Left renal pelvis (tissue), 4 donors: ENCODE data around the gene KIF27. TPM values are rescaled to one million over a fixed set of nuclear protein-coding genes. Genes with fewer than 3 reads are reported as not detected.
"Not testable (repeated sequence)": the region's sequence is repeated elsewhere in the genome, so short reads cannot be mapped to it uniquely, and the experiment has no call there.

Experiments used
- DNase-seq, 4 donors: peaks; one replicate each; pipeline ENCODE4 v3.0.0-alpha.2; 2013; ENCODE audit warnings: low read depth in 4 of 4, low spot score in 3 of 4
- polyA plus RNA-seq, 4 donors: library from polyadenylated mRNA; unstranded; fragments of 120-200 nt; gene quantifications; one replicate each; pipeline ENCODE4 v1.2.1, GENCODE V29; 2013; ENCODE audit not compliant: insufficient read length in 4 of 4

KIF27 gene, protein sequence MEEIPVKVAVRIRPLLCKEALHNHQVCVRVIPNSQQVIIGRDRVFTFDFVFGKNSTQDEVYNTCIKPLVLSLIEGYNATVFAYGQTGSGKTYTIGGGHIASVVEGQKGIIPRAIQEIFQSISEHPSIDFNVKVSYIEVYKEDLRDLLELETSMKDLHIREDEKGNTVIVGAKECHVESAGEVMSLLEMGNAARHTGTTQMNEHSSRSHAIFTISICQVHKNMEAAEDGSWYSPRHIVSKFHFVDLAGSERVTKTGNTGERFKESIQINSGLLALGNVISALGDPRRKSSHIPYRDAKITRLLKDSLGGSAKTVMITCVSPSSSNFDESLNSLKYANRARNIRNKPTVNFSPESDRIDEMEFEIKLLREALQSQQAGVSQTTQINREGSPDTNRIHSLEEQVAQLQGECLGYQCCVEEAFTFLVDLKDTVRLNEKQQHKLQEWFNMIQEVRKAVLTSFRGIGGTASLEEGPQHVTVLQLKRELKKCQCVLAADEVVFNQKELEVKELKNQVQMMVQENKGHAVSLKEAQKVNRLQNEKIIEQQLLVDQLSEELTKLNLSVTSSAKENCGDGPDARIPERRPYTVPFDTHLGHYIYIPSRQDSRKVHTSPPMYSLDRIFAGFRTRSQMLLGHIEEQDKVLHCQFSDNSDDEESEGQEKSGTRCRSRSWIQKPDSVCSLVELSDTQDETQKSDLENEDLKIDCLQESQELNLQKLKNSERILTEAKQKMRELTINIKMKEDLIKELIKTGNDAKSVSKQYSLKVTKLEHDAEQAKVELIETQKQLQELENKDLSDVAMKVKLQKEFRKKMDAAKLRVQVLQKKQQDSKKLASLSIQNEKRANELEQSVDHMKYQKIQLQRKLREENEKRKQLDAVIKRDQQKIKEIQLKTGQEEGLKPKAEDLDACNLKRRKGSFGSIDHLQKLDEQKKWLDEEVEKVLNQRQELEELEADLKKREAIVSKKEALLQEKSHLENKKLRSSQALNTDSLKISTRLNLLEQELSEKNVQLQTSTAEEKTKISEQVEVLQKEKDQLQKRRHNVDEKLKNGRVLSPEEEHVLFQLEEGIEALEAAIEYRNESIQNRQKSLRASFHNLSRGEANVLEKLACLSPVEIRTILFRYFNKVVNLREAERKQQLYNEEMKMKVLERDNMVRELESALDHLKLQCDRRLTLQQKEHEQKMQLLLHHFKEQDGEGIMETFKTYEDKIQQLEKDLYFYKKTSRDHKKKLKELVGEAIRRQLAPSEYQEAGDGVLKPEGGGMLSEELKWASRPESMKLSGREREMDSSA (N-terminal part only)
- 10 to 100 TPM; 11.0 to 23.8 (median 19.7) TPM for polyA plus RNA-seq

DNA sequence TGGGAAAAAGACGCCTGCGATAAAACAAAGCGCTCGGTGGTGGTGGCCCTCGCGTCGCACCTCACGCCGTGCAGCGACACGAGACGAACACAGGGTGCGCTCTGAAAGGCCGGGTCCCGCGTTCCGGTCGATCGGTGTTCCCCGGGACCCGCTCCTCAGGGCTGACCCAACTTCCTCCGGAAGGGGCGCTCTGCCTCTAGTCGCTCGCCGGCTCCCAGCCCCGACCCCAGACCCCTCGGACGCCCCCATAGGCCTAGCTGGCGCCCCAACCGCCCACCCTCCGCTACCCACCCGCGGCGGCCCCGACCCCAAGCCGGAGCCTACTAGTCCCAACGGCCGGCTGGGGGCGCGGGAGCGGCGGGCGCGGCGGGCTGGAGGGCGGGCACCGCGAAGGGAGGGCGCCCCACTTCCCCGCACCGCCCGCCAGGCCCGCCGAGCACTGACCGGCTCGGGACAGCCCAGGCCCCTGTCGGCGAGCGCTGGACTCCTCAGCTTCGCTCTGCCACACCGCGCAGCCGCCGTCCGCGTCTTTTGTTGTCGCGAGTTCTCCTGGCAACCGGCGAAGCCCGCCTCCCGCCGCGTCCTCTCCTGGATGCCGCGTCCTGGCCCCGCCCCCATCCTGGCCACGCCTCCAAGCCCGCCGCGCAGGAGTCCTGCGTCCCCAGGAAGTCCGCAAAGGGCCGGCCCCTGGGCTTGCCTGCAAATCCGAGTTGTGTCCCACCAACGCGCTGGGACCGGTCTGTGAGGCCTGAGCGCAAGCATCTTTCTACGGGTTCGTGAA lies at the start of gene KIF27:
TSS of gene KIF27 (minus strand) at position 506 of the 781 bp plus-strand sequence. CDS start 5,841 bp downstream, outside the sequence.
- DNase-seq = peak; percentile 88 to 95 (median 92)

DNA sequence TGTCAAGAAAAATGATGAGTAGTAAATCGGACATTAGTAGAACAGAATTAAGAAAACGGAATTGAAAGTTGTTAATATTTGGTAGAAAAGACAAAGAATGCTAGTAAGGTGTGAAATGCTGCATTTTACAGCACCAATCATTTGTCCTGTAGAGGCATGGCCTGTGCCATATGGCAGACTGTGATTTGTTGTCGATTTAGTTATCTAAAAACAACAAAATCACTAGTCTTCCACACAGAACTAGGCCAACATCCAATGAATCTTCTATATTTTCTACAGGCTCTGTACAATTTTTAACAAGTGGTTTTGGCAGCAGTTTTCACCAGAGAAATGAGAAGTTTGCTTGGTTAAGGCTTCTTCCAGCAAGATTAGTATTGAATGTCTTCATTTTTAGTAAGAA lies 48.4 kb upstream of the KIF27 start:
- DNase-seq = no peak

DNA sequence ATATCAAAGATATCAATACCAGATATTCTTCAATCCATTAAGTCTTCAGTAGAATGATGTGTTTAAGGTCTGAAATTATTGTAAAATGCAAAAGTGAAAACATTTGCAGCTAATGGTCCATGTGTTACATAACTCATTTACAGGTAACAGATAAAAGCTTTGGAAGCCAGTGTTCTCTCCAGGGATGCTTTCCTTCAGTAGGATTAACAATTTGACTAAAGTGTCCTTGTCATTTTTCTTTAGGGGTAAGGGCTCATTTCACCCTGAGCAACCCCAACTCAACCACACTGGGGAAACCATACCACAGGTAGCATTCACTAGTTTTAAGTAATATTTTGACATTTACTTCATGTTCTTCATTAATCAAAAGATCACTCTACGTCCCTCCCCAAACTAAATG lies 45.8 kb upstream of the KIF27 start:
- DNase-seq = no peak

DNA sequence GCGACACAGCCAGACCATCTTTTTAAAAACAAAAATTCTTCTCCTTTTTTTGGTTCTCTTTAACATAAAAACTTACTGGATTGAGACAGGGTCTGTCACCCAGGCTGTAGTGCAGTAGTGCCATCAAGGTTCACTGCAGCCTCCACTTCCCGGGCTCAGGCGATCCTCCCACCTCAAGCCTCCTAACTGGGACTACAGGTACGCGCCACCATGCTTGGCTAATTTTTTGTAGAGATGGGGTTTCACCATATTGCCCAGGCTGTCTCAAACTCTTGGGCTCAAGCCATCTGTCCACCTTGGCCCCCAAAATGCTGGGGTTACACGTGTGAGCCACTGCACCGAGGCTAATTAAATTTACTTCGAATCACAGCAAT lies 45.0 kb upstream of the KIF27 start:
- DNase-seq = no peak

DNA sequence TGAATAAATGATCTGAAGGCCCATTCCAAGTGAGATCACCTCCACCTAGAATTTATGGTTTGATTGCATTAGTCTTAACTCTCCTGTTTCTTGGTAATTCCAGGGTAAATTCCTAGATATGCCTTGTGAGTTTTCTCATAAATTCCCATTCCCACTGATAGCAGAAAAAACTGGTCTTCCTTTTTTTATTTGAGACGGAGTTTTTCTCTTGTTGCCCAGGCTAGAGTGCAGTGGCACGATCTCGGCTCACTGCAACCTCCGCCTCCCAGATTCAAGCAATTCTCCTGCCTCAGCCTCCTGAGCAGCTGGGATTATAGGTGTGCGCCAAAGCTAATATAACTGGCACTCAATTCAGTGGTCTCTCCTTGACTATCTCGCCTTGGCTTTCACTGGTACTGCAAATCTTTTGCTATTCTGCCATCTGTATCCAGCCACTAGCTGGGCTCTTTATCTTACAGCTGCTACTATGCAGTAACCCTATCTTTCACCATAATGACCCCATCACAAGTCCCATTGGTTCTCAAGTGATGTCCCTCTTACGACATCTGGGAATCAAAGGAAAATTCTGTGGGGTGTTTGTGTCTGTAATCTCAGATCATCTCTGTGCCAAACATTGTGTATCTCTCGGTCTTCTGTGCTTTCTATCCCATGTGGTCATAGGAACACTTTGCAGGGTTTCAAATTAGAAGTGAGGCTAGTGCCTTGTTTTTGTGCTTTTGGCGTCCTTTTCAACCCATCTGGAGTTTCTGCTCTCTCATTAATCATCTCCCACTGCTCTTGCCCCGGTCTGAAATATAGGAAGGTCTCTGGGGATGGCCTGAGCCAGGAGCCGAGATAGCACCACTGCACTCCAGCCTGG lies 44.3 kb upstream of the KIF27 start:
- DNase-seq = no peak

DNA sequence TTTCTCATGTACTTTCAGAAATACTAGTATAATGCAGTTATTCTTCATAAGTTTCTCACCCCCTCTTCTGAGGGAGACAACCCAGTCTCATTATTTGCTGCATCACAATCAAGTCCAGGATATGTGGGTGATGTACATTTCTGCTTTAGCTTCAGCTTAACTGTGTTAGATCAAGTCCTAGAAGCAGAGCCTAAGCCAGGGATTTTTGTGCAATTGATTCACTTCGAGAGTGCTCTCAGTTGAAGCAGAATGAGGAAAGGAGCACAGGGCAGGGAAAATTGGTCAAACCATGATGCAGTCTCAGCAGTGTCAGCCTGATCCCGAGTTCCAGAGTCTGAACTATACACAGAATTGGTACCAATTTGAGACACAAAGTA lies 43.7 kb upstream of the KIF27 start:
- no peak for DNase-seq

DNA sequence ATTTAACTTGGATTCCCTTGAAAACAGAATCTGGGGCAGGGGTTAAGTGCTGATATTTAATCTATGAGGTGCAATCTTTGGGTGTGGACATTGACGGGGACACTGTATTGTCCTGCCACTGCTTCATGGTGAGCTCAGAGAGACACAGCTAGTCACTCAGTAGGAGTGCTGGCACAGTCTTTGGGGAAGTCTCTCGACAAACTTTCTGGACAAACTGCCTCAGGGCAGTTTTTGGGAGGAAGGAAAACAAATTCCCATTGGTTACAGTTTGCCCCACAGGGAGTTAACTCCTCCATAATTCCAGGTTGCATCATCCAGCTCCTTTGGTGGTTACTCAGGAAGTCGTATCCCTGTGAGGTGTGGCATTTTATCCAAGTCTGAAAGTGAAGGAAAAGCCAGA lies 40.9 kb upstream of the KIF27 start:
- no peak for DNase-seq

DNA sequence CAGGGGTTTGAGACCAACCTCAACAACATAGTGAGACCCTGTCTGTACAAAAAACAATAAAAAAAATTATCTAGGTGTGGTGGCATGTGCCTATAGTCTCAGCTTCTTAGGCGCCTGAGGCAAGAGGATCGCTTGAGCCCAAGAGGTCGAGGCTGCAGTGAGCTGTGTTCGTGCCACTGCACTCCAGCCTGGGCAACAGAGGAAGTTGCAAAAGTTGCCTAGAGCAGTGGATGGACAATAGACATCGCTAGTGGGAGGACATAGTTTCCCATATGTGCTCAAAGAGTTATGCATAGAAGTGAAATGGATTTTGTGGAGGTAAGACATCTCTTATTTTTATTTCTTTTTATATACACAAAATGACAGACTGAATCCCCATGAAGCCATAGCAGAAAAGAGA lies 39.8 kb upstream of the KIF27 start:
- no peak for DNase-seq

DNA sequence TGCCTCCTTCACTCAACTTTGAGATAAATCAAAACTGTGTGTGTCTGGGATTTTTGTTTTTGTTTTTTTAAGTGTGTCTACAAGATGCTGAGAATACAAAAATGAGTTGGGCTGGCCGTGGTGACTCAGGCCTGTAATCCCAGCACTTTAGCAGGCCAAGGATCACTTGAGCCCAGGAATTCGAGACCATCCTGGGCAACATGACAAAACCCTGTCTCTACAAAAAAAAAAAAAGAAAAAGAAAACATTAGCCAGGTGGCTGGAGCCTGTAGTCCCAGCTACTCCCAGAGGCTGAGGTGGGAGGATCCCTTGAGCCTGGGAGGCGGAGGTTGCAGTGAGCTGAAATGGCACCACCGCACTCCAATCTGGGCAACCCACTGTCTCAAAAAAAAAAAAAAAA lies 37.8 kb upstream of the KIF27 start:
- DNase-seq = peak in 1 of 4 donors; percentile 37

DNA sequence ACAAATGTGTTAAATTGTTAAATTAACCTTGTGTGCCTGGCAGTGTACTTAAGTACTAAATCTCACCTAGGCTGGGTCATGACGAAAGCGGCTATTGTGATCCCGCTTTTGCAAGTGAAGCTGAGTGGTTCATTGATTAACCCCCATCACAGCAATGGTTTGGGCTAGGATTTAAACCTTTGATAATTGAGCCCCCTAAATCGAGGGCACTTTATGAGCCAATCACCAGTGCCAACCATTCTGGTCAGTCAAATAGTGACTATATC lies 35.9 kb upstream of the KIF27 start:
- DNase-seq = no peak

DNA sequence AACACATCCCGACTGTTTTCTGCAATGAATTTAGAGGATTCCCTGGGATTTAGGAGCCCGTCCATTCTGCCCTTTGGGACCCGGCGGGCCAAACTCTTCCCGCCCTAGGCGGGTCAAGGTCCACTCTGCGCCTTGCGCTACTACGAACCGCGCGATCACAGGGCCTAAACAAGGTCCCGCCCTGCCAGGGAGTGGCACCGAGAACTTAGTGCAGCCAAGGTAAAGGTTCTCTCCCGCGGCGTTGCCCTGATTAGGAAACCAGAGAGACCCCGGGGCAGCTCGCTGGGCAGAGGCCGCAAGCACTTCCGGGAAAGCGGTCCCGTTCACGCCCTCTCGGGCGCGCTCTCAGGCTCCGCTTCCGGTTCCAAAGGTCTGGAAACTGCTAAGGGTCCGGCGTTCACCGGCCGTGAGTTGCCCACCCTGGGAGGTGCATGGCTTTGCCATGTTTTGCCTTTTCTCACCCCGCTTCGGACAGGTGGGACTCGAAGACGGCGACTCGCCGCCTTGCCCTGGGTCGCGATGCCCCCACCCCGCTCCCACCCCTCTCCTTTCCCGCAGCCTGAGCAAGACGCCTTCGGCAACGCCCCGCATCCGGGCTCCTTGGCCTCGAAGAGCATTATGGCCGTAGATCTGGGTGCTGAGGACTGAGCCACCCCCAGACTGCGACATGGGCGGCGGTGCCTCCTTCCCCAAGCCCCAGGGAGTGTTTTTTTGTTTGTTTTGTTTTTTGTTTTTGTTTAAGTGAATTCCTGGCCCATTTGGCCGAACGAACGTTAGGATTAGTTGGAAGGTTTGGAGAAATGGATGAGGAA lies 35.4 kb upstream of the KIF27 start:
- DNase-seq = peak in 3 of 4 donors; percentile 54 to 63 (median 62)

DNA sequence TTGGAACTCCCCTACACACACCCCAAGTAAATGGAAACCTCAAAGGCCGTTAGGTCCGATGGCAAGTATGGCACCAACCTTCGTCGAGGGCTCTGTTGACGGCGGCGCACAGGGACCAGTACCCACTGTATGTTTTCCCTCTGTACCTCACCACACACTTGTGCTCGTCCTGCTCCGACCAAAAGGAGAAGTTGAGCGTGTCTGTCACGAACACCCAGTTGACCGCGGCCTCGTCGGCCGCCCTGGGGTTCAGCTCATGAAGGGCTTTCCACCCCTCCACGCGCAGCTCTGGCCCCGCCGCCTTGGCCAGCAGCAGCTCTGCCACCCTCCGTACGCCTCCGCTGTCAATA lies 34.8 kb upstream of the KIF27 start:
- DNase-seq = no peak

DNA sequence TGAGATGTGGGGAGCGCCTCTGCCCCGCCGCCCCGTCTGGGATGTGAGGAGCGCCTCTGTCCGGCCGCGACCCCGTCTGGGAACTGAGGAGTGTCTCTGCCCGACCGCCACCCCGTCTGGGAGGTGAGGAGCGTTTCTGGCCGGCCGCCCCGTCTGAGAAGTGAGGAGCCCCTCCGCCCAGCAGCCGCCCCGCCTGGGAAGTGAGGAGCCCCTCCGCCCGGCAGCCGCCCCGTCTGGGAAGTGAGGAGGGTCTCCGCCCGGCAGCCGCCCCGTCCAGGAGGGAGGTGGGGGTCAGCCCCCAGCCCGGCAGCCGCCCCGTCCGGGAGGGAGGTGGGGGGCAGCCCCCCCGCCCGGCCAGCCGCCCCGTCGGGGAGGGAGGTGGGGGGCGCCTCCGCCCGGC lies 26.9 kb upstream of the KIF27 start:
- DNase-seq = not testable (repeated sequence)

DNA sequence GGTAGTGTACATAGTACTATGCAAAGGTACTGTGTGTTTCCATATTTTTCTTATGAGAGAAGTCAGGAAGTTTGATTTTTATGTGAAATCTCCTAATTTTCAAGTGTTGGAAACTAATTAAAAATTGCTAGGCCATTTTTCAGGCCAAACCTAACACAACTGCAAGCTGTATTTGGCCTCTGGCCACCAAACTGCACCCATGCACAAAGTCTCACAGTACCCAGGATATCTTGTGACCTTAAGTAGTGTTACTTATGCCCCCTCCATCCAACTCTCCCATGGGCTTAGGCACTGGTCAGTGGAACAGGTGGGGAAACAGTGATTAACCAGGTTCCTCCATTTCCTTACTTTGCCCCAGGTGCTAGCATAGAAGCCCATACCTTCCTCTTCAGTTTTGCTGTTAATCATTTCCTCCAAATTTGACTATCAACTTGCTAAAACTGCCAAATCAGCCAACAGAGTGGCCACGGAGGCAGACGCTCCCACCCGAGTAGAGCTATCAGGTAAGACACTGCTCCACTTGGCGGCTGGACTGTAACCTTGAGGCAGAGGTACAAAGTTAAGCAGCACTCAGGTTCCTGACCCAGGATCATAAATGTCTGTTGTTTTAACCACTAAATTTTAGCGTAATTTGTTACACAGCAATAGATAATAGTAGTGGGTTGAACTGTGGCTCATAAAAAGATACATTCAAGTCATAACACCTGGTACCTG lies 19.5 kb upstream of the KIF27 start:
- no peak for DNase-seq

DNA sequence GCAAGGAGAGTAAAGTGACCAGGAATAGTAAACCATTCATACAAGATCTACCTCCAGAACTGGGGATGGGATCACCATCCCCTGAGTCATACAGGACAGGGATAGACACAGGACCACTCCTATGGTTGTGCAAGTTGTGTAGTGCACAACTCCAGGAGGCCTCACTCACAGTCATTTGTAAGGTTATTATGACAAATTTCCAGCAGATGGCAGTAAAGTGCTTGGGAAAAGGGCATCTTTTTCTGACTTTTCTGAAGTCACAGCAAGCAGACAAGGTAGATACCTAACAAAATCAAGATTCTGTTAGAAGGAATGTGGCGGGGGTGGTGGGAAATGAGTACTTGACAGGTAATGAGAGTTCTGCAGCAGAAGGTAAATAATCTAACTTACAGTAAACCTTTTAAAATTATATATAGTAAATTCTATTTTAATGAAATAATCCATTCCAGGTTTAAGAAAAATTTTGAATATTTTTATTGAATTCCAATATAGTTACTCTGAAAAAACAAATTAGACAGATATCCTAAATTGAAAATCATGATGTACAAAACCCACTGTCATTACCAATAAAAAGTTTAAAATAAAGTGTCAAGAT lies 16.7 kb upstream of the KIF27 start:
- peak in 2 of 4 donors; percentile 37 to 46 for DNase-seq

DNA sequence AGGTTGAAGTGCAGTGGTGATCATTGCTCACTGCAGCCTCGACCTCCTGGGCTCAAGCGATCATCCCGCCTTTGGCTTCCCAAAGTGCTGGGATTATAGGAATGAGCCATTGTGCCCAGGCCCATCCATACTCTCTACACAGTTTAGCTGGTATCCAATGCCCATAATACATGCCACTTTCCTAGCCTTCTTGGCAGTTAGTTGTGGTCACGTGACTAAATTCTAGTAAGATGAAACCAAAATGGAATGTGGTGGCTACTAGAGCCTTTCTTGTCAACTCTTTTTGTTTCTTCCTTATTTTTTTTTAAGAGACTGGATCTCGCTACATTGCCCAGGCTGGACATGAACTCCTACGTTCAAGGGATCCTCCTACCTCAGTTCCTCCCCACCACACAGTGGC lies 15.3 kb upstream of the KIF27 start:
- DNase-seq = no peak

DNA sequence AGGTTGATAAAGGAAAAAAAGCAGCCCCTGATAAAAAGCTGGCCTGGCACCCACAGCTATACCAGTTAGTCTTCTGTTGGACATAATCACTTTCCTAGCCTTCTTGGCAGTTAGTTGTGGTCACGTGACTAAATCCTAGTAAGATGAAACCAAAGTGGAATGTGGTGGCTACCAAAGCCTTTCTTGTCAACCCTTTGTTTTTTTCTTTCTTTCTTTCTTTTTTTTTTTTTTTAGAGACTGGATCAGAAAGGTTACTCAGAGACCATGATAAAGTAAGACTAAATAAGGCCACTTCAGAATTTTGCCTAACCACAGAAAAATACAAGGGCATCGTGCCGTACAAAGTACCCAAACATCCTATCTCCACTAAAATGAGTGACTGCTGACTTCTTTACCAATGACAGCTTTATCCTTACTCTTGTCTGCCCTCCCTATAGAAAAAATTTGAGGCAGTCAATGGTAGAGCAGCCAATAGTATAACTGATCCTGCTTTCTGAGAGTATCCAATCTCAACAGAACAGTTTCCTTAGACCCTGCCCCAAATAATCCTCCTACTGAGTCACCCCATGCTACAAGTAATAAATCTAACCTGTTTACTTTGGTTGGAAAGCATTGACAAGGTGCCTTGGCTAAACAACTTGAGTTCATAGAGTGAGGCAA lies 14.2 kb upstream of the KIF27 start:
- DNase-seq = no peak
